A549 (cell line): ENCODE data around the gene RTN4RL2. TPM values are rescaled to one million over a fixed set of nuclear protein-coding genes. Genes with fewer than 3 reads are reported as not detected.
A peak's percentile ranks its signal among the peaks of the same experiment; 100 is the strongest.

Source experiments
- ATAC-seq, 2 experiments: fragments of 200-7000 bp in 1 of 2; fragments of >200 bp in 1 of 2; cut with Nextera tagmentation in 1 of 2; cut with Tn5 transposase in 1 of 2; 3 replicates each; pipeline versions ENCODE4 v1.8.0 to v1.9.1; 2018 to 2020; ENCODE audit warnings: mild to moderate bottlenecking in 1 of 2, moderate library complexity in 1 of 2
- CTCF ChIA-PET: fragments of 300-600 bp; sonication (Branson Sonifier 250); formaldehyde crosslinking; extraction: SDS; loops from one replicate; lab custom pipeline; 2021; ENCODE audit warnings: antibody characterized with exemption, inconsistent platforms; lab: Yijun Ruan, JAX
- POLR2A ChIA-PET: fragments of 350-600 bp; formaldehyde crosslinking; extraction: SDS; loops from one replicate; lab custom pipeline; 2021; ENCODE audit warnings: antibody characterized with exemption, inconsistent platforms; lab: Yijun Ruan, JAX
- DNase-seq, 2 experiments: peaks; one replicate each; pipeline versions ENCODE4 v3.0.0 to v3.0.0-alpha.2; 2011 to 2016; ENCODE audit warnings: low read depth in 1 of 2, low spot score in 1 of 2
- FAIRE-seq: peaks from 2 replicates; lab custom pipeline; 2011; peaks lifted over from hg19 to GRCh38; lab: Jason Lieb, UNC
- H3K27ac ChIP-seq, 2 experiments: fragments of >200 bp; sonication (Bioruptor Twin); formaldehyde crosslinking; 3 replicates each; pipeline ENCODE4 v1.5.1; 2016 to 2017
- H3K4me1 ChIP-seq: fragments of >200 bp; sonication (Bioruptor Twin); formaldehyde crosslinking; 3 replicates; pipeline ENCODE4 v1.6.1; 2016
- H3K4me2 ChIP-seq: fragments of >200 bp; sonication (Bioruptor Twin); formaldehyde crosslinking; 3 replicates; pipeline ENCODE4 v1.6.1; 2016
- H3K4me3 ChIP-seq: fragments of >200 bp; sonication (Bioruptor Twin); formaldehyde crosslinking; 3 replicates; pipeline ENCODE4 v1.5.1; 2016
- H3K9me3 ChIP-seq: fragments of >200 bp; sonication (Bioruptor Twin); formaldehyde crosslinking; 3 replicates; pipeline ENCODE4 v1.6.1; 2016
- CEBPB ChIP-seq, 2 experiments: fragments of >200 bp in 1 of 2; sonication (Bioruptor Twin) in 1 of 2; formaldehyde crosslinking in 1 of 2; IDR thresholded peaks; 2 replicates each; pipeline ENCODE4 v1.6.1; 2012 to 2016
- CHD4 ChIP-seq: fragments of 200-600 bp; sonication (generic); IDR thresholded peaks from 2 replicates; pipeline ENCODE4 v1.6.1; 2016; ENCODE audit warnings: antibody characterized with exemption, mild to moderate bottlenecking, borderline replicate concordance
- E2F6 ChIP-seq: IDR thresholded peaks from 2 replicates; pipeline ENCODE4 v1.6.1; 2012; ENCODE audit warnings: low read depth, borderline replicate concordance
- EHF ChIP-seq: fragments of 250-450 bp; sonication (Bioruptor Pico); IDR thresholded peaks from 2 replicates; pipeline ENCODE4 v1.5.0; 2020; ENCODE audit warnings: mild to moderate bottlenecking
- EHMT2 ChIP-seq: fragments of 200-600 bp; sonication (generic); IDR thresholded peaks from 2 replicates; pipeline ENCODE4 v1.6.1; 2016; ENCODE audit warnings: antibody characterized with exemption, low read depth, mild to moderate bottlenecking, moderate library complexity
- ESRRA ChIP-seq: fragments of 150-350 bp; IDR thresholded peaks from 2 replicates; pipeline ENCODE4 v1.6.1; 2014; ENCODE audit warnings: mild to moderate bottlenecking, low read length, borderline replicate concordance
- FOSL2 ChIP-seq, 2 experiments: fragments of 450-650 bp in 1 of 2; fragments of >200 bp in 1 of 2; sonication (Bioruptor Twin) in 1 of 2; formaldehyde crosslinking; IDR thresholded peaks; 2 replicates each; pipeline versions ENCODE4 v1.5.0 to v1.6.1; 2016 to 2020; ENCODE audit warnings: mild to moderate bottlenecking in 1 of 2, moderate library complexity in 1 of 2
- HDAC2 ChIP-seq: fragments of 200-600 bp; sonication (generic); IDR thresholded peaks from 2 replicates; pipeline ENCODE4 v1.6.1; 2016
- JUN ChIP-seq, 2 experiments: fragments of >200 bp; sonication (Bioruptor Twin); formaldehyde crosslinking; IDR thresholded peaks; 2 replicates in 1 of 2; 3 replicates in 1 of 2; pipeline ENCODE4 v1.6.1; 2016 to 2017
- MAZ ChIP-seq: fragments of 150-350 bp; IDR thresholded peaks from 2 replicates; pipeline ENCODE4 v1.6.1; 2014; ENCODE audit warnings: antibody characterized with exemption, low read depth, low read length, borderline replicate concordance
- MYC ChIP-seq: IDR thresholded peaks from 2 replicates; pipeline ENCODE4 v1.6.1; 2012; ENCODE audit warnings: mild to moderate bottlenecking, inconsistent platforms, low read length, improper control_type of control experiment, borderline replicate concordance
- POLR2A ChIP-seq: IDR thresholded peaks from 2 replicates; pipeline ENCODE4 v1.6.1; 2012; ENCODE audit warnings: mild to moderate bottlenecking, low read length
- TP53 ChIP-seq: fragments of 250-450 bp; sonication (Bioruptor Pico); IDR thresholded peaks from 2 replicates; pipeline ENCODE4 v1.5.0; 2021; ENCODE audit warnings: mild to moderate bottlenecking, moderate library complexity
- ZFP36 ChIP-seq: fragments of 450-650 bp; IDR thresholded peaks from 2 replicates; pipeline ENCODE4 v1.6.1; 2014; ENCODE audit warnings: borderline replicate concordance; ENCODE audit not compliant: partially characterized antibody
- ZNF302 ChIP-seq: fragments of 250-450 bp; sonication (Bioruptor Pico); IDR thresholded peaks from 2 replicates; pipeline ENCODE4 v1.9.0; 2021; ENCODE audit warnings: inconsistent platforms, mild to moderate bottlenecking, moderate library complexity
- WGBS: methylation state at CpG from one replicate; pipeline ENCODE4 v1.1.6; 2017; ENCODE audit errors: missing lambda C conversion rate; 5-methylcytosine and 5-hydroxymethylcytosine counted together
- polyA plus RNA-seq, 4 experiments: library from polyadenylated mRNA; depleted of rRNA in 3 of 4; stranded (reverse); fragments of >200 nt; fragmentation: RNase III in 1 of 4; extraction: RNeasy Plus Mini Kit Qiagen cat#74134 plus additional on column Dnase treatment in 1 of 4; gene quantifications; 2 replicates in 3 of 4; 3 replicates in 1 of 4; pipeline ENCODE4 v1.2.3, GENCODE V29; 2011 to 2017
- TF ChIP-seq, protein P1 (sequence below): fragments of 150-350 bp; IDR thresholded peaks from 2 replicates; pipeline ENCODE4 v1.6.1; 2014; ENCODE audit warnings: low read depth, mild to moderate bottlenecking, low read length
- TF ChIP-seq, protein P2 (sequence below): IDR thresholded peaks from 2 replicates; pipeline ENCODE4 v1.6.1; 2012

RTN4RL2 gene
- polyA plus RNA-seq, 2 of the 4 experiments (the other 2 are of a cell fraction): 9.2 to 23.7 TPM

- TF ChIP-seq, protein P1, sequence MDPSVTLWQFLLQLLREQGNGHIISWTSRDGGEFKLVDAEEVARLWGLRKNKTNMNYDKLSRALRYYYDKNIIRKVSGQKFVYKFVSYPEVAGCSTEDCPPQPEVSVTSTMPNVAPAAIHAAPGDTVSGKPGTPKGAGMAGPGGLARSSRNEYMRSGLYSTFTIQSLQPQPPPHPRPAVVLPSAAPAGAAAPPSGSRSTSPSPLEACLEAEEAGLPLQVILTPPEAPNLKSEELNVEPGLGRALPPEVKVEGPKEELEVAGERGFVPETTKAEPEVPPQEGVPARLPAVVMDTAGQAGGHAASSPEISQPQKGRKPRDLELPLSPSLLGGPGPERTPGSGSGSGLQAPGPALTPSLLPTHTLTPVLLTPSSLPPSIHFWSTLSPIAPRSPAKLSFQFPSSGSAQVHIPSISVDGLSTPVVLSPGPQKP: no peak
- TF ChIP-seq EHMT2: no peak
Measured at GRCh38 chr11:57422669-57423068, 37.7 kb upstream of the RTN4RL2 start (continued).

DNA sequence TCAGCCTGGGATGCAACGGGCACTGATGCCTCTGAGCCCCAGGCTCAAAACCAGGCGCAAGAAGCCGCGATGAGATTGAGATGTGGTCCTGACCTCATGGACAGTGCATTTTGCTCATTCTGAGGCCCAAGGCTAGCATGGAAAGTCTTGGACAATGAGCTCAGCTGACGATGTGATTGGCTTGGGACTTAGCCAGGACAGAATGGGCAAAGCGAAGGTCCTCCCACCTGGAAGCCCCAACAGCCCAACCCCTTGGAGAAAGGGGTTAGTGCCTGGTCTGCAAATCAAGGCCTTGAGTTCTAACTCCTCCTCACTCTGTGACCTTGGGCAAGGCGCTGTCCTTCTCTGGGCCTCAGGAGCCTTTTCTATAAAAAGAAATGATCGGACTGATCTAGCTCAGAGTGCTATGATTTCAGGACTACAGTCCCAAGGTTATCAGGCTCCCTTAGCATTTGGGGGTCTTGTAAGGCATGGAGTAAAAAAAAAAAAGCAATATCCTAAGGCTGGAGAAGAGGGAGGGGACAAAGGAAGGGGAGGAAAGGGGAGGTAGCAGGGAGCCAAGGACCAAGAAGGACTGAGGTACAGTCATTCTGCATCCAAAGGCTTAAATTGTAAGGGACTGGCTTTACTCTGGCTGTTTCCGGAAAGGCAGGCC lies 36.1 kb upstream of the RTN4RL2 start:
- peak overlapping the region; percentile 26; the same call in 1 of the 3 replicates for H3K4me2 ChIP-seq
- H3K4me1 ChIP-seq: peaks cover 27% of the 10 kb centered on the region
- POLR2A ChIA-PET: no interaction called here
- no peaks in the 10 kb centered on the region for H3K9me3 ChIP-seq
- TF ChIP-seq HDAC2 (no peak), MYC (no peak), MAZ (no peak)
- no peak for FAIRE-seq
- WGBS: 84% methylated on average over 9 of the region's 9 CpGs
- peak in 1 of 2 experiments; percentile 17; a peak in 1 of 6 replicates for ATAC-seq
- peak overlapping the region in 1 of 2 experiments; percentile 58; a peak in 4 of 6 replicates for H3K27ac ChIP-seq
- H3K4me3 ChIP-seq: no peak overlapping the region
- DNase-seq: no peak
- CTCF ChIA-PET: interaction anchor here (0.9 to 1.6 kb wide), 2 partner anchors 34 to 45 kb away, joined by 3 to 4 read pairs; no protein-coding TSS in a partner anchor

GRCh38 chr11:57424792-57425564 lies 35.4 kb upstream of the RTN4RL2 start:
- POLR2A ChIA-PET: no interaction called here
- DNase-seq (no peak), FAIRE-seq (no peak)

More at GRCh38 chr11:57424792-57425564, 35.4 kb upstream of the RTN4RL2 start:
- TF ChIP-seq ESRRA (no peak), ZFP36 (no peak), JUN (IDR thresholded peaks at IDR 0.05) (no peak), CHD4 (no peak), ZNF302 (no peak), TP53 (CRISPR knock-in tag) (no peak), E2F6 (no peak), POLR2A (no peak), CEBPB (IDR thresholded peaks at IDR 0.05) (no peak), EHF (CRISPR knock-in tag) (no peak), FOSL2 (IDR thresholded peaks at IDR 0.05) (no peak), FOSL2 (CRISPR knock-in tag; IDR thresholded peaks at IDR 0.05) (peak; percentile 34; the same call in 1 of the 2 replicates)
- TF ChIP-seq, protein P2, sequence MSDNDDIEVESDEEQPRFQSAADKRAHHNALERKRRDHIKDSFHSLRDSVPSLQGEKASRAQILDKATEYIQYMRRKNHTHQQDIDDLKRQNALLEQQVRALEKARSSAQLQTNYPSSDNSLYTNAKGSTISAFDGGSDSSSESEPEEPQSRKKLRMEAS: peak; percentile 30; the same call in 1 of the 2 replicates
- TF ChIP-seq, protein P1: no peak
- TF ChIP-seq, all 56 proteins: peak for 2
- peak; percentile 55 to 61; a peak in 5 of 6 replicates for ATAC-seq
- Histone ChIP-seq H3K4me3 (no peak overlapping the region), H3K4me1 (peaks cover 27% of the 10 kb centered on the region), H3K27ac (peak overlapping the region; percentile 5 to 58; a peak in 5 of 6 replicates), H3K9me3 (no peaks in the 10 kb centered on the region), H3K4me2 (peak overlapping the region; percentile 26; the same call in 1 of the 3 replicates)
- 63% methylated on average over 14 of the region's 15 CpGs for WGBS
- CTCF ChIA-PET: interaction anchor here (1.6 kb wide), 2 partner anchors 33 to 34 kb away, joined by 3 to 5 read pairs; no protein-coding TSS in a partner anchor
